ENCODE data around the gene POLR2I.

DNA sequence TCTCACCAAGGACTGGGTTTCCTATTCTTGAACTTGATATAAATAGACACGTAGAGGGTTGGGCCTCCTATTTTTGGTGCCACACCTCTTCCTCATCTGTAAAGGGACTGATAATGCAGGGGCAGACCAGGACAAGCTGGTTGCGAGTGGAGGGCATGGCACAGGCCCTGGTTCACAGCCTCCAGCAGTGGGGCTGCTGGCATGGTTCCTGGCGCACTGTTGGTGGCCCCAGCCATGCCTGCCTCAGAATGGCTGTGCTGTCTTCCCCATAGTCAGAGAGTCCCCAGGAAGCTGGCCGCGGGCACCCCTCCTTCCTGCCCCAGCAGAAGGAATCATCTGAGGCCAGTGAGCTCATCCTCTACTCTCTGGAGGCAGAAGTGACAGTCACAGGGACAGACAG lies 14.2 kb downstream of the POLR2I start:
- TF ChIP-seq, protein P1, sequence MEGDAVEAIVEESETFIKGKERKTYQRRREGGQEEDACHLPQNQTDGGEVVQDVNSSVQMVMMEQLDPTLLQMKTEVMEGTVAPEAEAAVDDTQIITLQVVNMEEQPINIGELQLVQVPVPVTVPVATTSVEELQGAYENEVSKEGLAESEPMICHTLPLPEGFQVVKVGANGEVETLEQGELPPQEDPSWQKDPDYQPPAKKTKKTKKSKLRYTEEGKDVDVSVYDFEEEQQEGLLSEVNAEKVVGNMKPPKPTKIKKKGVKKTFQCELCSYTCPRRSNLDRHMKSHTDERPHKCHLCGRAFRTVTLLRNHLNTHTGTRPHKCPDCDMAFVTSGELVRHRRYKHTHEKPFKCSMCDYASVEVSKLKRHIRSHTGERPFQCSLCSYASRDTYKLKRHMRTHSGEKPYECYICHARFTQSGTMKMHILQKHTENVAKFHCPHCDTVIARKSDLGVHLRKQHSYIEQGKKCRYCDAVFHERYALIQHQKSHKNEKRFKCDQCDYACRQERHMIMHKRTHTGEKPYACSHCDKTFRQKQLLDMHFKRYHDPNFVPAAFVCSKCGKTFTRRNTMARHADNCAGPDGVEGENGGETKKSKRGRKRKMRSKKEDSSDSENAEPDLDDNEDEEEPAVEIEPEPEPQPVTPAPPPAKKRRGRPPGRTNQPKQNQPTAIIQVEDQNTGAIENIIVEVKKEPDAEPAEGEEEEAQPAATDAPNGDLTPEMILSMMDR (IDR thresholded peaks at IDR 0.05): no peak
- TF ChIP-seq EZH2 (IDR thresholded peaks at IDR 0.05) (no peak), EZH2phosphoT487 (IDR thresholded peaks at IDR 0.05) (no peak)
